HG03045 (cell line): ENCODE results near the gene SPACA9.

ENCODE experiments used
- ATAC-seq: cut with Tn5 transposase; IDR thresholded peaks from one replicate; pipeline ENCODE4 v1.9.1; 2021; ENCODE audit warnings: mild to moderate bottlenecking, moderate library complexity; ENCODE audit not compliant: unreplicated experiment

The SPACA9 gene

DNA sequence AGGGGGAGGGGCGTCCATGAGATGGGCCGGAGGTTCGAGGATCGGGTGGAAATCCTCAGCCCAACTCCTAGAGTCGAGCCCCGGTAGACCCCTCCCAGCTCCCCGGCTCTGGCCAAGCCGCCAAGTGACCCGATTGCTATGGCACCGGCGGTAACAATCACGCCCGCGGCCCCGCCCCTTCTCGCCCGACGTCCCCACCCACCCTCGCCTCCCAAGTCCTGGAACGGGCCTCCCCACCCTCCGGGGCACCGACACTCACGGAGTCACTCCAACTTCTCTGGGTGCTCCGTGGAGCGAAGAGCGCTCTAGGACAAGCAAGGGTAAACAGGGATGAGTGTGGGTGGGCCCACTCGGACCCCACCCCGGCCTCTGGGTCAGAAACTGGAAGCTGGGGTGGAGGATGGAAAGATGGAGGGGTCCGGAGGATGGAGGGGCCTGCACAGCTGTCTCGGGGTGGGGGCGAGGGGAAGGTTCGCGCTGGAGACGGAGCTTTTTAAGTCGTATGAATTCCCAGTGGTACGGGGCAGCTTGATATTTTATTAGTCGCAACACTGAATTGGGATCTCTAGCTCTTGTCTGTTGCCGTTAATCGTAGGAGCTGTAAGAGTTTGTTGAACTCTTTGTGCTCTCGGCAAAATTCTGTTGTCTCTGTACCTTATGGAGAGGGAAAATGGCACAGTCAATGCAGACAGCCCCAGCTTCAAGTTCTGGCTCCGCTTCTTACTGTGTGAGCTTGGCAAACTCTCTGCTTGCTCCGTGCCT is at the start of gene SPACA9:
TSS of gene SPACA9 (plus strand) at position 204 of the 762 bp plus-strand sequence. CDS start 5,050 bp downstream, outside the sequence.
- ATAC-seq, result no peak

DNA sequence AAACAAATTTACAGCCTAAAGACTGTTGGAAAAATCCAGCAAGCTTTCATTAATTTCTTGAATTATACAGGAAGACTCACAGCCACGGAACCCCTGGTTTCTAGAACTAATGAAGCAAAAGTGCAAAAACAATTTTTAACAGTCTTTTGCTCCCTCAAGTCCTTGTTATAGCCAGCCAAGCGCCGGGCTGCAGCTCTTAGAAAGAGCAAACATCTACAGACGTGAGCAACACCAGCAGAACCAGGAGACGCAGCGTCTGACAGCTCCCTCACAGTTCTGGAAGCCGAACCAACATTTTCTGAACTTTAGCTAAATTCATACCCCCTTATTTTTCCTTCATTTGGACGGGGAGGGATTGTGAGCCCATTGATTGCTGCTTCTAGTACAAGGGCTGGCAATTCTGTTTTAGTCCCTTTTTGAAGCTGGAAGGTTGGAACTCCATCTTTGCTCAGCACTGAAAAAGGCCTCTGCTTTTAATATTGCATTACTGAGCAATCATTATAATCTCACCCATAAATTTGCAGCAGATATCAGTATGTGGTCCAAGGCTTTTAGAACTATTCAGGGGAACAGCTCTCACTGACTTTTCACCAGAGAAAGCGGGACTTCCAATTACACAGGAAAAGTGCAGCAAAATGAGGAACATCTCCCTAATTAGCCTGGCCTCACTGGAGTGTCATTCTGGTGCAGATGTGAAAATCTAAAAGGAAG is 46.4 kb upstream of the SPACA9 start:
- ATAC-seq, result no peak

DNA sequence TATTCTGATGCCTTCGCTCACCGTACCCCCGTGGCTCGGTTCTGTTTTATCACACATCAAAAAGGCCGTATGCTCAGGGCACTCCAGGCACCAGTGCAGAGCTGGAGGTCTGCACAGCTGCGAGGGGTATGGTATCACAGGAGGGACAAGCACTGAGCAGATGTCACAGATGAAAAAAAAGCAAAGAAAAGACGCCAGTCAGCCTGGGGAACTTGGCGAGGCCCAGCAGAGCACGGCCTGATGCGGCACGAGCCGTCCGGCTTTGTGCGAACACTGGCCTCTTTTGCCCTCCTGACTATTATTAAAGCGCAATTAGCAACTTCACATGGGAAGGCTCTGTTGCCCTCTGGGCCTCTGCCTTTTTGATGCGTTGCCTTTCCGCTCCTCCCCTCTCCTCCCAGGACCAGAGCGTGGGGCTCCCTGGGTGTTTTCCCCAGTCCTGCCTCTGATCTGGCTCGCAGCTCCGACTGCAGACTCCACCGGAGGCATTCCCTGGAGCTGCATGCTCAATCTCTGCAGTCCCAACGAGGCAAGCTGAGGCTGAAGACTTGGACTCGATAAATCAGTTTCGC is 45.1 kb upstream of the SPACA9 start:
- no peak for ATAC-seq

DNA sequence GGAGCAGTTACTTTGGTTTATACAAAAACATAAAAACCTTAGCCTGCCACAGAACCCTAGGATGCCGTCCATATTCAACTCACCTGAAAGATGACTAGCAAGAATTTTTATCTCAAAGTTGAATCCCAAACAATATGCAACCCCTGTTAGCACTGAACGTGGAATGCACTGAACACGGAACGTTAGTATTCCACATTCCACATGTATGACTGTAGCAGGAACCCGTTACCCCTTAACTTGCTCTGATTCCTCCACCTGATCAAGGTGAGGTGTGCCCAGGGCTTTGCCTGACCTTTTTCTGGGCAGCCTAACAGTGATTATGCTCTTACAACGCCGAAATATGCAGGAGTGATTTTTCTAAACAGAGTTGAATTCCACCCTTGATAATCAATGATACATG is 44.4 kb upstream of the SPACA9 start:
- ATAC-seq, result no peak

DNA sequence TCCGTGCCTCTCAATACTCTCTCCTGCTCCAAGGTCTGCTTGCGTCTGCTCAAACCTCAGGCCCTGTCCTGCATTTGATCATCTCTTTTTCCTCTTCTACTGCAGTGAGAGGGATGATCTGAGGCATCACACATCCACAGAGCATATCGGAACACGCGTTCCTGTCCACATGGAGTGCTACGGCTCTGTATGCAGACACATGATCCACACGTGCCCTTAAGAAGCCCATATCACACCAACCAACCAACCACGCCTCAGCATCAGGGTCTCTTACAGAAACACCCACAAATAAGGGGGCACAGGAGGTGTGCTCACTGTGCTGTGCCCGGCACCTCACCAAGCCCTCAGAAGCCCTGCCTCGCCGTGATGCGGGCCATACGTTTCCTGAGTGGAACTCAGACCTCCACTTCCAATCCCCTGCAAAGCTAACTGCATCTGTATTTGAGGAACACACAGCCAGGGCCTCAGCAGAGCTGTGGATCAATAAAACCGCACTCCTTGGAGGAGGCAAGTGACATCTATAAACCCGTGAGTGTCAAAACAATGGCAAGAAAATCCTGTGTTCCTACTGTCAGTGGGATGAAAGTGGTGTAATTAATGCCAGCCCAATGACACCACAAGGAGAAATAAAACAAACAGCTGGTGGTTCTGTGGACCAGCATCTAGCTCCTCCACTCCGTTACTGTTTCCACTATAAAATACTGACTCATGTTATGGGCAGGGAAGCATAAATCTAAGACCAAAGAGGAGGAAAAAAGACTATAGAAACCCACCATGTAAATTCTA is 41.0 kb upstream of the SPACA9 start:
- no peak for ATAC-seq

DNA sequence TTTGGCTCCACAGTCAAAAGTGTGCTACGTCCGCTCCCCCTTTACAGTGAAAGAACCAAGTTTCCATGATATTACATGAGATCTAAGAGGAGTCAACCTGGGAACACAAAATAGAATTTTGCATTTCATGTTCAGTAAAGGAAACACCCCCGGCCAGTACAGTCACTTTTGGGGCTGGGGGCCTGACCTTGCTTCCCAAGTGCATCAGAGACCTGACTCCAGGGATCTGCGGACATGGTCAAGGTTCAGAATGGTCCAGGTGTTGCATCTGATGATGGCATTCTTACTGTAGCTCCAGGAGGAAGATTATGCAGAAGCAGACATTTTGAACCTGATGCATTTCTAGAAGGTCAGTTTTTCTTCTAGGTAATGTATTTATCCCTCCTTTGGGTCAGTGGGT is 40.4 kb upstream of the SPACA9 start:
- no peak for ATAC-seq

DNA sequence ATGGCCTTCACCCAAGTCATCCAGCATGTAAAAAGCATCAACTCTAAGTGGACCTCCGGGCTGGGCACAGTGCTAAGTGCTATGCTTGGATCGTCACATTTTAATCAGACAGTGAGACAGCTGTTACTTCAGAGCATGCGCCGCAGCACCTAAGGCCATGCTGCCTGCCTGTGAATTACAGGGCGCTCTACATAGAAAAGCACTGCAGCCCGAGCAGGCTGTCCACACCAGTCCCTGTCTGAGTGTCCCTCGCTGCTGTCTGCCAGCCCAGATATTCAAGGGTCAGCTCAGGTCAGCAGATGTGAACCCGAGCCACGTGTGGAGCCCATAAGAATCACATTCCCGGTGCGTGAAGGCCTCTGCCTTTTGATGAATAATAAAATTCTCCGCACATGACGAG is 37.7 kb upstream of the SPACA9 start:
- no peak for ATAC-seq

DNA sequence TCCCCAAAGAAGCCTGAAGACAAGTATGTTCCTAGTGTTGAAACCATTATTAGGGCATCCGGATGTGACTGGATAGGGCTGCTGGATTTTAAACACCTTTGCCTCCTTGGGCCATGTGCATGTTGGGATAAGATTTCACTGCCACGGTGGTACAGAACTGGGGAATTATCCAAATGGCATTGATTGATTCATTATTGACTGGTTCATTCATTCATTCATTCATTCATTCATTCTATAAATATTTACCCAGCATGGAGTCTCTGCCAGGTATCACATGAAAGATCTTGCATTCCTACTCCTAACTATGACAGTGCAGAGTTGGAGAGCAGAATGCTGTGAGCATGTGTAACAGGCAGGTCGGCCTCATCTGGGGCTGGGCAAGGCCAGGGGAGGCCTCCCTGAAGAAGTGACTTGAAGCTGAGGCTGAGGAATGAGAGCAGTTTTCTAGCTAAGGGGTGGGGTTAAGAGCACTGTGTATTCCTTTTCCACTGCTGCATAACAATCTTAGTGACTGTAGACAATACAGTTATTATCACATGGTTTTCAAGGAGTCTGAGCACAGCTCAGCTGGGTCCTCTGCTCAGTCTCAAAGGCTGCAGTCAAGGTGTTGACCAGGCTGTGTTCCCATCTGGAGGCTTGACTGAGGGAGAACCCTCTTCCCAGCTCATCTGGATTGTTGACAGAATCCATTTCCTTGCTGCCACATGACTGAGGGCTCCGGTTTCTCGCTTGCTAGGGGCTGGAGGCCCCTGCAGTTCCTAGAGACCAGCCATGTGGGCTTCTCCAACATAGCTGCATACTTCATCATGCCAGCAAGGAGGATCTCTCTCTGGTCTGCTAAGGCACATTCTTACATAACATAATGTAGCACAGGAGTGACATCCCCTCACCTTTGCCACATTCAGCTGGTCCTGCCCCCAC is 36.3 kb upstream of the SPACA9 start:
- ATAC-seq, result no peak

DNA sequence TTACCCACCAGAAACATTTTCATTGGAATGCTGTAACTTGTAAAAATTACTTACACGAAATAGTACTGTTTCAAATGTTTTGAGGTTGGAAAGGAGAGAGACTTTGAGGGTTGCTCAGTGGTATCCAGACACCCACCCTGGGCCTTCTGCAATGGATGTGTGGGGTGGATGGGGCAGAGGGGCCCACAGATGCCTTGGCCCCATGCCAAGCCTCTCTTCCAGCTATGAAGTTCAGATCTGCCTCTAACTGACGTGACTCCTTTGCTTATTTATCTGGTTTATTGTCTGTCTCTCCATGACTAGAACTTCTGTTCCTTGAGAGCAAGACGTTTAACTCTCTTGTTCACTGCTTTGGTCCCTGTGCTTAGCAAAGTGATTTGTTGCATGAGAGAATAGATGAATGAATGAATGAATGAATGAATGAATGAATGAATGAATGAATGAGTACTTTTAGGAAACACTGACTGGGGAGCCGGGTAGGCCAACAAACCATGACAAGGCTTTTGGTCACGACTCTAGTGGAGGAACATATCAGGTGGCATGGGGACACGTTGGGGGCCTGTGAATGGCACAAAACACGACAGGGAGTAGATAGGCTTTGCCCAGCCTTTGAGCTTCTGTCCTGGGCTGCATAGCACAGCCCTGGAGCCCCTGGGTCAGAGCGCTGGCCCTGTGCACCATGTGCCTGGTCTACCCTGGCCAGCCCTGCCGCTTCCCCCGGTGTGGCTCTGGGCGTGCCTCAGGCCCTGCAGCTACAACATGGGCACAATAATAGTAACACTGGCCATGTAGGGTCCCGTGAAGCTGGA is 32.4 kb upstream of the SPACA9 start:
- no peak for ATAC-seq

DNA sequence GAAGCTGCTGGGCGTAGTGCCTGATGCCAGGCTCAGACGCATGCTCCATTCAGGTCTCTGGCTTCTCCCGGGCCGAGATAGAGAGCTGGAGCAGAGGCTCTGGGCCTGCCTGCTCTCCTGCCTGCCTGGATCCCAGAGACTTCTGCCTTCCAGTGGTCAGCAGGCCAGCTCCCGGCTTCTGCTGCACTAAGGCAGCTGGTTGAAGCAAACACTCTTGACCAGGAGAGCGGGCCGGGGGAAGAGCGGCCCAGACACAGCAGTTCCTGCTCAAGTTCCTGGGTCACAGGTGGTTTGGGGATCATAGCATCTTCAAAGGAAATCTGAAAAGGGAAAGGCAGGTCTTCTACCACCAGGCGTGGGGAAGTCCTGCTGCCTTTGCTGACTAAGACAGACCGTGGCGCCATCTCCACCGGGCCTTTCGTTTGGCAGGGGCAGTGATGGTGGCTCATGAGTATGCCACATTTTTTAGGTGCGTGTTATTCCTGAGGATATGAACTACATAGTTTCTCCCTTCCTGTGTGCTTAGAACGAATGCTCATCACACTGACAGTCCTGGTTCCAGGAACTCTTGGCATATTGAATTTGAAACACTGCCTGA is 31.7 kb upstream of the SPACA9 start:
- ATAC-seq, result no peak

DNA sequence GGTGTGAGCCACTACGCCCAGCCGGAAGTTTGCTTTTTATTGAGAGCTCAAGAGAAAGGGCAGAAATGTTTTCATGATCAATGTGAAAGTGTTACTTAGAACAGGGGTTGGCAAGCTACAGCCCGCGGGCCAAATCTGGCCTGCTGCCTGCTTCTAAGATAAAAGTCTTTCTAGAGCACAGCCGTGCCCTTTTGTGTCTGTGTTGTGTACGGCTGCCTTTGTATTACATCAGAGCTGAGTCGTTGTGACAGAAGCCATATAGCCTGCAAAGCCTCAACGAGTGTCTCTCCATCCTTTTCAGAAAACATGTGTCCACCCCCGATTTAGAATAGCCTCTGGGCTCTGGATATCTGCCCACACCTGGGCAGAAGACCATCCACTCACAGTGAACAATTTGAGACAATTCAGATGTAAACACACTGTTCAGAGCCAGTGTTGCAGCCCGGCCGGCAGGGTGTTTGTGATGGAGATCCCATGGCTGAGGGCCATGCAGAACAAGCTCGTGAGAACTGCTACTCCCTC is 29.5 kb upstream of the SPACA9 start:
- no peak for ATAC-seq

DNA sequence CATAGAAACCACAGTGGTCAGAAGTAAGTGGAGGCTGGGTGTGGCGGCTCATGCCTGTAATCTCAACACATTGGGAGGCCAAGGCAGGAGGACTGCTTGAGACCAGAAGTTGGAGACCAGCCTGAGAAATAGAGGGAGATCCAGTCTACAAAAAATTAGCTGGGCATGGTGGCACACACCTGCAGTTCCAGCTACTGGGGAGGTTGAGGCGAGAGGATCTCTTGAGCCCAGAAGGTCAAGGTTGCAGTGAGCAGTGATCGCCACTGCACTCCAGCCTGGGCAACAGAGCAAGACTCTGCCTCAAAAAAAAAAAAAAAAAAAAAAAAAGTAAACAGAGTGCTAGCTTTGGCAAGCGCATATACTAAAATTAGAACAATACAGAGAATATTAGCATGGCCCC is 25.2 kb upstream of the SPACA9 start:
- ATAC-seq, result no peak

DNA sequence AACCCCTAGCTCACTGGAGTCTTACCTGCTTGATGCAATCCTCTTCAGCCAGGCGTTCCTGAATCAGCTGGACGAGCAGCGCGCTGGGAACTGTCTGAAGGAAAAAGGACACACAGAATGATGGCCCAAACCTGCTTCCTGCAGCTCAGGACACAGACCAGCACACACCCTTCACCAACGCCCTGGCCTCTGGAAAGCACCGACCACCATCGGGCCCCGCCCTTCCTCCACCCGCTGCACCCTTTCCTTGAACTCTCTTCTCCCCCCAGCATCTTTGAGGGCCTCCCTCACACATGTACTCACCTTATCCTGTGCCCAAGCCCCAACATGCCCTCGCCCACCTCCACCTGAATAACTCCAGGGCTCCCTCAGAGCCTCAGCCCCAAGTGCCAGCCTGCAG is 23.9 kb upstream of the SPACA9 start:
- no peak for ATAC-seq

DNA sequence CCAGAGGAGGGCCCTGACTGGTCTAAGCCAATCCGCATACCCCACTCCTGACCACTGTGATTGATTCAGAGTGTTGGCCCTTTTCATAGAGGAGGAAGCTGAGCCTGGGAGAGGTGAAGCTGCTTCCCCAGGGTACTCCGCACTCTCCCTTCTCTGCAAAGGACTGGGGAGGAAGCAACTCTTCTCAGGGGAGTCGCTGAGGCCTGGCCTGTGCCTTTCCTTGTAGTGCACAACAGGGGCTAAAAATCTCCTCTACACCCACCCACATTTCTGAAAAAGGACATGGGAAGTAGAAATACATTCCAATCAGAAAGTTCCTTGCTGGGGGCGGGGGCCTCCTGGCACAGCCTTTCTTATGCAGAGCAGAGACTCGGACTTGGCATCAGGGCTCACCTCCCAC is 22.8 kb upstream of the SPACA9 start:
- ATAC-seq, result no peak

DNA sequence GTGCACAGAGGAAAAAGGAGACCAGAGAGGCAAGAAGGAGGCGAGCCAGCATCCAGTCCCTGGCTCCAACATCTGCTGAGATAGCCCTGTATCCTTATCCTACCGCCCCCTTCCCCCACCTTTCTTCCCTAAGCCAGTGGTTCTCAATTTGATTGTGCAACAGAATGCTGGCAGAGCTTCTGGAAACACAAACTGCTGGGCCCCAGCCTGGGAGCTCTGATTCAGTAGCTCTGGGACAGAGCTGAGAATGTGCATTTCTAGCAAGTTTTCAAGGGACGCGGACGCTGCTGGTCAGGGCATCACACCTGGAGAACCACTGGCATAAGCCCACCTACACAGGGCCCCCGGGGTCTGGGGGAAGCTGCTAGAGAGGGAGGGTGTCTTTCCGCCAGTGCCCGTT is 21.7 kb upstream of the SPACA9 start:
- ATAC-seq, result no peak

DNA sequence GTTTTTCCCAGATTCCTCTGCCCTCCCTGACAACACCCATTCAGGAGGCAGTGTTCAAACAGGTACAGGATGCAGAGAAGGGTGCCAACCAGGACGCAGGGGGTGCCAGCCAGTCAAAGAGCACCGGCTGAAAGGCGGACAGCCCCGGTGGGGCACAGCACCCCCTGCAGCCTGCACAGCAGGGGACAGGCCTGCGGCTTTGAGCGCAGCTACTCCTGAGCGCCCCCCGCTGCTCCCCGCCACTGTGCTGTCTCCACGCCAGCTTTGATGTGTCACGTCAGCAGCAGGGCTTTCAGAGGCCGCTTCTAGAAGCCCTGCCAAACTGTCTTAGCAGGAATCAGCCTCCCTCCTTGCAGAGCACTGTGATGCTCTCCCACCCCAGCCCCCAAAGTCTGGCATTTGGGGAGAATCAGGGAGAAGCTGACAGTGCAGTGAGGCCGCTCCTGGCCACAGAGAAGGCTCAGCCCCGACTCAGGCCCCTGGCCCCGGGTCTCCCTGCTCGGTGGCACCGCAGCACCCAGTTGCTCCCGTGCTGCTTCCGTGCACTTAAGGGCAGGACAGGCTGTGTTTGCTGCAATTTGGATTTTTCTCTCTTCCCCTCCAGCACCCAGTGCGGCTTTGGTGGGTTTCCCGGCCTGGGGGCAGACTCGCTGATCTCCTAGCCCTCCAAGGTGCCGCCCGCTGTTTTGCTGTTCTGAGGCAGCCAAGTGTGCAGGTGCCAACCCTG is 20.9 kb upstream of the SPACA9 start:
- no peak for ATAC-seq

DNA sequence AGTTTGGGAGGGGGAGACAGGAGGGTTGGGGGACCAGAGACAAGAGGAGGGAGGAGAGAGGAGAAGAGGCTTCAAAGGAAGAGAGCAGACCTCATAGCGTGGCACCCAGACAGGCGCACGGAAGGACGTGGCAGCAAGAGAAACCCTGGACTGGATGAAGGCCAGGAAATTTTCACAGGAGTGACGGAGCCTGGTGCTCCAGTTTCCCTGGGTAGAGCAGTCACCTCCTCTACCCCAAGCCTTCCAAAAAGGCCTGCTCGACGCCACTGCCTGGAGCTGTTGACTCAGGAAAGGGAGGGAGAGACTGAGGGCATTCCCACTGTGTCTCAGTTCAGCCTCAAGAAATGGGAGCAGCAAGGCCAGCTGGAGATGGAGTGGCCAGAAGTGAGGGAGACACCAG is 19.9 kb upstream of the SPACA9 start:
- no peak for ATAC-seq

DNA sequence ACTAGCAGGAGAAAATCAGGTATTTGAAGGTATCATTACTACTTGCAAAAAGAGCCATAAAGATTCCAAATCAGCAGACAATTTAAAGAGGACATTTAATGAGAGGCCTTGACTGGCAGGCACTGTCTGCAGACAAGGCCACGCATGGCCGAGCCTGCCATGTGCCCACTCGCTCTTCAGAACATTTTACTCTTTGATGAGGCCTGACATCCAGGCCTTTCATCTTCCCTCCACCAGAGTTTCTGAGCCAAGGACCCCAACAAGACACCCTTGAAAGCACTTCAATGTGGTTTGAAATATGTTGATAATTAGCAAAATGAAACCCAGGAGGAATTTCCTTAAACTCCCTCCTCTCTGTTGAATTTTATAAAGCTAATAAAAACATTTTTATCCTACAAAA is 17.0 kb upstream of the SPACA9 start:
- no peak for ATAC-seq
